ENCODE data around the gene WDR88.

Gene WDR88, protein sequence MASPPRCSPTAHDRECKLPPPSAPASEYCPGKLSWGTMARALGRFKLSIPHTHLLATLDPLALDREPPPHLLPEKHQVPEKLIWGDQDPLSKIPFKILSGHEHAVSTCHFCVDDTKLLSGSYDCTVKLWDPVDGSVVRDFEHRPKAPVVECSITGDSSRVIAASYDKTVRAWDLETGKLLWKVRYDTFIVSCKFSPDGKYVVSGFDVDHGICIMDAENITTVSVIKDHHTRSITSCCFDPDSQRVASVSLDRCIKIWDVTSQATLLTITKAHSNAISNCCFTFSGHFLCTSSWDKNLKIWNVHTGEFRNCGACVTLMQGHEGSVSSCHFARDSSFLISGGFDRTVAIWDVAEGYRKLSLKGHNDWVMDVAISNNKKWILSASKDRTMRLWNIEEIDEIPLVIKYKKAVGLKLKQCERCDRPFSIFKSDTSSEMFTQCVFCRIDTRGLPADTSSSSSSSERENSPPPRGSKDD

DNA sequence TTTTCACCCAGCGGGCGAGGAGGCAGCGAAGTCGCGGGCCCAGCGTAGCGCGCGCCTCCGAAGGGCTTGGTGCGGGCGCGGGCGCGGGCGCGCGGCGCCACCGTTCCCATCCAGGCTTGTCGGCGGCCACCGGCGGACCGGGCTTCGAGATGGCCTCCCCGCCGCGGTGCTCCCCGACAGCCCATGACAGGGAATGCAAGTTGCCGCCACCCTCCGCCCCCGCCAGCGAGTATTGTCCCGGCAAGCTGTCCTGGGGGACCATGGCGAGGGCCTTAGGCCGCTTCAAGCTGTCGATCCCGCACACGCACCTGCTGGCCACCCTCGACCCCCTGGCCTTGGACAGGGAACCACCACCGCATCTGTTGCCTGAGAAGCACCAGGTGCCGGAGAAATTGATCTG lies at the start of gene WDR88:
WDR88 (plus strand) TSS at position 94 of the 400 bp plus-strand sequence; CDS start at position 150, 56 bp downstream.
- peaks cover 0 to 21% of the 10 kb centered on the region in 2 donors for H3K27me3 ChIP-seq
- no peak within 1 kb of the TSS for H3K4me3 ChIP-seq
- peaks cover 36 to 54% (median 37%) of the 10 kb centered on the region in 3 donors for H3K36me3 ChIP-seq
- H3K4me1 ChIP-seq, result no peaks in the 10 kb centered on the region
- no peak for DNase-seq
- no peak within 1 kb of the TSS for H3K27ac ChIP-seq
- H3K9me3 ChIP-seq, result no peaks in the 10 kb centered on the region
- intact Hi-C loops (cut with DNase I; ENCODE audit: low total_unique reads), result no loop called here
- TF ChIP-seq, protein P1, sequence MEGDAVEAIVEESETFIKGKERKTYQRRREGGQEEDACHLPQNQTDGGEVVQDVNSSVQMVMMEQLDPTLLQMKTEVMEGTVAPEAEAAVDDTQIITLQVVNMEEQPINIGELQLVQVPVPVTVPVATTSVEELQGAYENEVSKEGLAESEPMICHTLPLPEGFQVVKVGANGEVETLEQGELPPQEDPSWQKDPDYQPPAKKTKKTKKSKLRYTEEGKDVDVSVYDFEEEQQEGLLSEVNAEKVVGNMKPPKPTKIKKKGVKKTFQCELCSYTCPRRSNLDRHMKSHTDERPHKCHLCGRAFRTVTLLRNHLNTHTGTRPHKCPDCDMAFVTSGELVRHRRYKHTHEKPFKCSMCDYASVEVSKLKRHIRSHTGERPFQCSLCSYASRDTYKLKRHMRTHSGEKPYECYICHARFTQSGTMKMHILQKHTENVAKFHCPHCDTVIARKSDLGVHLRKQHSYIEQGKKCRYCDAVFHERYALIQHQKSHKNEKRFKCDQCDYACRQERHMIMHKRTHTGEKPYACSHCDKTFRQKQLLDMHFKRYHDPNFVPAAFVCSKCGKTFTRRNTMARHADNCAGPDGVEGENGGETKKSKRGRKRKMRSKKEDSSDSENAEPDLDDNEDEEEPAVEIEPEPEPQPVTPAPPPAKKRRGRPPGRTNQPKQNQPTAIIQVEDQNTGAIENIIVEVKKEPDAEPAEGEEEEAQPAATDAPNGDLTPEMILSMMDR (IDR thresholded peaks at IDR 0.05), result no peak

DNA sequence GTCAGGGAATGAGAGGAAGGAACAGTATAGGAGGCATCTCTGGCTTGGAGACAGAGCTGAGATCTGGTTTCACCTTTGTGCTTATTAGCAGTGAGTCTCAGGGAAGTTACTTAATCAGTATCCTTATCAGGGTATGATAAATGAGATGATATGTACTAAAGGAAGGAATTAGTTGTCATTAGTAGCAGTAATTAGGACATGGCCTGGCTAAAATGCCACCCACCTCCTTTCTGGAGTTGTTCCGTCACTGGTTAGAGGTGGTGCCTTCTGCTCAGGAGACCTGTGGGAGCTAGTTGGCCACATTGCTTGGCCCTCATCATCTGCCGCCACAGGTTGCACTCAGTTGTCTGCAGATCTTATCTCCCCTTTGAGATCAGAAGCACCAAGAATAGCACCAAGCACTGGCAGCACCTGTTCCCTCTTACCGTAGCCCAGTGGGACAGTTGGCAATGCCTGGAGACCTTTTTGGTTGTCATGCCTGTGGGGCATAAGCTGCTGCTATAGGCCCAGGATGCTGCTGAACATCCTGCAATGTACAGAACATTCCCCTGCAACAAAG lies 46.3 kb upstream of the WDR88 start:
- H3K27me3 ChIP-seq, result no peaks in the 10 kb centered on the region
- intact Hi-C loops (cut with DNase I; ENCODE audit: low total_unique reads), result loop anchor here (2.0 kb wide), 1 partner anchor 109 kb away; no protein-coding TSS in a partner anchor
- TF ChIP-seq, protein P1 (IDR thresholded peaks at IDR 0.05), result no peak

DNA sequence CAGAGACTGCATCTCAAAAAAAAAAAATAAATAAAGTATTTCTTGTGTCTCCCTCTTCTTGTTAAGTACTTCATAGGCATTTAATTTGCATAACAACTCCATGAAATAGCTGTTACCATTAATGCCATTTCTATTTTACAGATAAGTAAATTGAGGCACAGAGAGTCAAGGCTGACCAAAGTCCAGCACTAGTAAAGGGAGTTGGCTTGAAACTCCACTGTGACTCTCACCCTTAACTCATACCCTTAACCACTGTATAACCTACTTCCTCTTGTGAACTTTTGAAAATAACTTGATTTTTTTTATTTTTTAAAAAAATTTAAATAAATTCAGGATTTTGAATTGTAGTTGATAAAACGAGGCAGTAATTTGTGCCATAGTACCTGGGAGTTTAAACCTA lies 45.0 kb upstream of the WDR88 start:
- Histone ChIP-seq H3K4me1 (peaks cover 0 to 10% (median 6%) of the 10 kb centered on the region in 4 donors), H3K36me3 (peaks cover 30 to 47% (median 36%) of the 10 kb centered on the region in 3 donors), H3K27me3 (no peaks in the 10 kb centered on the region), H3K4me3 (no peak overlapping the region), H3K9me3 (no peaks in the 10 kb centered on the region), H3K27ac (no peak overlapping the region)
- TF ChIP-seq, protein P1 (IDR thresholded peaks at IDR 0.05), result no peak
- DNase-seq, result no peak
- intact Hi-C loops (cut with DNase I; ENCODE audit: low total_unique reads), result loop anchor here (2.0 kb wide), 1 partner anchor 110 kb away; no protein-coding TSS in a partner anchor

More for the DNA sequence above, 46.3 kb upstream of the WDR88 start:
- Histone ChIP-seq H3K9me3 (no peaks in the 10 kb centered on the region), H3K36me3 (peaks cover 22 to 34% (median 26%) of the 10 kb centered on the region in 3 donors), H3K4me3 (no peak overlapping the region), H3K4me1 (peaks cover 0 to 16% (median 12%) of the 10 kb centered on the region in 4 donors), H3K27ac (no peak overlapping the region)
- DNase-seq, result no peak

DNA sequence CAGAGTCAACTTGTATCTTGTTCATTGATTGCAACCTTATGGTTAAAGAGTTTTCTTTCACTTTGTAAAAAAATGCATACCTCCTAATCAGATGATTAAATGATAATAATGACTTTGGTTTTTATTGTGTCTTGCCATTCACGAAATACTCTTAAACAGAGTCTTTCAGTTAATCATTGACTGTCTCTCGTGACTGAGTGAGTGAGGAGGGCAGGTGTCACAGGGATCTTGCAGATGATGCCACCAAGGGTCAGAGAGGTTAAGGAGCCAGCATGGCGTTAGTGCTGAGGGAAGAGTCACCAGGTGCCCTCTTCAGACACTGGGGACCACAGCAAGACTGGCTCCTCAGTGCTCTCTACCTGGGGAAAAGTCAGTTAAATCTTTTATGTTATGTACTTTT lies 42.9 kb upstream of the WDR88 start:
- Histone ChIP-seq H3K4me3 (no peak overlapping the region), H3K36me3 (peaks cover 45 to 68% (median 54%) of the 10 kb centered on the region in 3 donors), H3K4me1 (no peaks in the 10 kb centered on the region), H3K27ac (no peak overlapping the region), H3K27me3 (no peaks in the 10 kb centered on the region), H3K9me3 (no peaks in the 10 kb centered on the region)
- intact Hi-C loops (cut with DNase I; ENCODE audit: low total_unique reads), result no loop called here
- no peak for DNase-seq
- TF ChIP-seq, protein P1 (IDR thresholded peaks at IDR 0.05), result no peak

DNA sequence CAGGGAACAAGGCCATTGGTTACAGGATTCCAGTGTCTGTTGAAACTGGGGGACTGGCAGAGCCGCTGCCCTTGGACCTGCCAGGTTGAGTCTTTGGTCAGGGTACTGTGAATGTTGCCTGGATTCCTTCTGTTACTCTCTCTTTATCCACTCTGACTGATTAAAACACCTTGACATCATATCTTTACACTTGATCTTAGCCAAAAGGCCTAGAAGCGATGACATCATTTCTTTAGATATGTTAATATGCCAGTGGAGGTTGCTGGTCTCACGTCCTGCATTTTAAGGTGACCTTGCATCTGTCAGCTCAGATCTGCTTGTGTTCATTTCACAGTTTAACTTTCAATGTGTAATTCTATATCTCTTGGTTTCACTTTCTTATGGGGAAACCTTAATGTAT lies 41.7 kb upstream of the WDR88 start:
- Histone ChIP-seq H3K4me1 (no peaks in the 10 kb centered on the region), H3K27ac (no peak overlapping the region), H3K27me3 (no peaks in the 10 kb centered on the region), H3K4me3 (no peak overlapping the region), H3K9me3 (no peaks in the 10 kb centered on the region), H3K36me3 (peaks cover 57 to 80% (median 65%) of the 10 kb centered on the region in 3 donors)
- DNase-seq, result no peak
- TF ChIP-seq, protein P1 (IDR thresholded peaks at IDR 0.05), result no peak
- intact Hi-C loops (cut with DNase I; ENCODE audit: low total_unique reads), result no loop called here
